GM12891 (cell line): ENCODE data around the gene GPR55.

Experiments used
- PAX5 ChIP-seq: IDR thresholded peaks from 2 replicates; pipeline ENCODE4 v1.6.1; 2011; ENCODE audit warnings: low read length, moderate library complexity, mild to moderate bottlenecking; ENCODE audit not compliant: insufficient read depth, severe bottlenecking
- POLR2A ChIP-seq: IDR thresholded peaks from 2 replicates; pipeline ENCODE4 v1.6.1; 2011; ENCODE audit warnings: low read depth, low read length, control low read depth
- POLR2AphosphoS5 ChIP-seq: IDR thresholded peaks from 2 replicates; pipeline ENCODE4 v1.6.1; 2011; ENCODE audit warnings: low read depth, low read length, control low read depth
- POU2F2 ChIP-seq: IDR thresholded peaks from 2 replicates; pipeline ENCODE4 v1.6.1; 2011; ENCODE audit warnings: low read depth, mild to moderate bottlenecking, control low read depth, low read length, moderate library complexity
- SPI1 ChIP-seq: IDR thresholded peaks from 2 replicates; pipeline ENCODE4 v1.6.1; 2011; ENCODE audit warnings: low read depth, low read length, control low read depth
- TAF1 ChIP-seq: IDR thresholded peaks from 2 replicates; pipeline ENCODE4 v1.6.1; 2011; ENCODE audit warnings: low read depth, low read length, control low read depth

DNA sequence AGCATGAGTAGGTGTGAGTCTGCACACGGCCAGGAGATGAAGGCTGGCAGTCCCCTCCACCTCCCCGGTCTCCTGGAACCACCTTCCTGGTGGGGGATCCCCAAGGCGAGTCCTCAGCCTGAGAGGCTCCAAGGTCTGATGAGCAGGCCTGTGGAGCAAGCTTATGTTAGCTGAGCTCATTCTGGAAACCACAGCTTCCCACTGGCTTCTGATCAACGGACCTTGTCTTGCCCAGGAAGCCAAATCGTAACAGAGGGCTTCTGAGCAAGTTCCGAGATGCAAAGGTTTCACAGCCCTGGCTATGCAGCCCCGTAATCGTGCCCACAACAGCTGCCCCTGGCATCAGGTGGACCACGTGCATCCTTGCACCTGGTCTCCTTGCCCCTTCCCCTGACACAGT lies 28.8 kb upstream of the GPR55 start:
- TF ChIP-seq POLR2A: no peak
- TF ChIP-seq TAF1: peak; percentile 72
- TF ChIP-seq POLR2AphosphoS5: peak; percentile 67; the same call in 1 of the 2 replicates
- TF ChIP-seq SPI1: no peak
- peak; percentile 76; the same call in 1 of the 2 replicates for TF ChIP-seq POU2F2
- peak; percentile 92 for TF ChIP-seq PAX5
